Vagina (tissue), 2 donors: Measurements from ENCODE around the gene CEP250. TPM values are rescaled to one million over a fixed set of nuclear protein-coding genes. Genes with fewer than 3 reads are reported as not detected.
"Not testable (repeated sequence)": the region's sequence is repeated elsewhere in the genome, so short reads cannot be mapped to it uniquely, and the experiment has no call there.

ENCODE experiments used
- DNase-seq, 2 donors: peaks; one replicate each; pipeline ENCODE4 v3.0.0-alpha.2; 2017; ENCODE audit errors: extremely low spot score in 2 of 2
- H3K27ac ChIP-seq: fragments of 200-600 bp; sonication (generic); one replicate; pipeline ENCODE4 v1.5.1; 2019
- H3K27me3 ChIP-seq: fragments of 200-600 bp; sonication (generic); one replicate; pipeline ENCODE4 v1.5.1; 2019
- H3K36me3 ChIP-seq, 2 donors: fragments of 200-600 bp; sonication (generic); one replicate each; pipeline ENCODE4 v1.5.1; 2017 to 2019
- H3K4me1 ChIP-seq: fragments of 200-600 bp; sonication (generic); one replicate; pipeline ENCODE4 v1.5.1; 2019
- H3K4me3 ChIP-seq, 2 donors: fragments of 200-600 bp; sonication (generic); 1 replicate in 1 of 2; 2 replicates in 1 of 2; pipeline ENCODE4 v1.5.1; 2016 to 2019
- H3K9me3 ChIP-seq: fragments of 200-600 bp; sonication (generic); one replicate; pipeline ENCODE4 v1.5.1; 2019
- CTCF ChIP-seq, 3 experiments: fragments of 450-650 bp in 2 of 3; fragments of 200-600 bp in 1 of 3; sonication (generic) in 1 of 3; IDR thresholded peaks; one replicate each; pipeline ENCODE4 v1.5.1; 2017 to 2019; ENCODE audit warnings: antibody characterized with exemption in 3 of 3, mild to moderate bottlenecking in 2 of 3, moderate library complexity in 2 of 3
- POLR2A ChIP-seq, 2 donors: fragments of 450-650 bp; IDR thresholded peaks; one replicate each; pipeline ENCODE4 v1.6.1; 2017; ENCODE audit warnings: antibody characterized with exemption in 2 of 2, mild to moderate bottlenecking in 2 of 2, moderate library complexity in 2 of 2
- POLR2AphosphoS5 ChIP-seq, 2 donors: sonication (generic); formaldehyde crosslinking; IDR thresholded peaks; one replicate each; pipeline ENCODE4 v1.9.0; 2017; ENCODE audit warnings: antibody characterized with exemption in 2 of 2, mild to moderate bottlenecking in 2 of 2, low read depth in 1 of 2; ENCODE audit not compliant: insufficient read depth in 1 of 2
- intact Hi-C: fragments of 100-400 bp; cut with DNase I; formaldehyde crosslinking; loops from one replicate; pipeline ENCODE4 v1.15.1; 2023
- total RNA-seq: library from RNA; depleted of rRNA; stranded (reverse); fragments of >200 nt; gene quantifications from one replicate; pipeline ENCODE4 v1.2.3, GENCODE V29; 2016

CEP250 gene
- total RNA-seq, 1 donor from 2014 or later, result 10.1 TPM

GRCh38 chr20:35451295-35451694 lies 4.1 kb upstream of the CEP250 start:
- no peak for DNase-seq
- Histone ChIP-seq H3K4me1 (peaks cover 25% of the 10 kb centered on the region), H3K27ac (no peak overlapping the region)

GRCh38 chr20:35453647-35454046 lies 1.8 kb upstream of the CEP250 start:
- TF ChIP-seq CTCF (IDR thresholded peaks at IDR 0.05) (no peak), POLR2AphosphoS5 (IDR thresholded peaks at IDR 0.05; ENCODE audit: insufficient read depth in 1 of 2, low read depth in 1 of 2) (no peak), POLR2A (IDR thresholded peaks at IDR 0.05) (no peak)
- no peak overlapping the region for H3K27ac ChIP-seq
- no peaks in the 10 kb centered on the region for H3K27me3 ChIP-seq
- peaks cover 25% of the 10 kb centered on the region for H3K4me1 ChIP-seq
- H3K4me3 ChIP-seq, result peak overlapping the region in 1 of 2 donors; percentile 89
- intact Hi-C loops, result no loop called here
- no peaks in the 10 kb centered on the region for H3K36me3 ChIP-seq
- no peaks in the 10 kb centered on the region for H3K9me3 ChIP-seq
- DNase-seq, result no peak

More at GRCh38 chr20:35451295-35451694, 4.1 kb upstream of the CEP250 start:
- Histone ChIP-seq H3K27me3 (no peaks in the 10 kb centered on the region), H3K36me3 (no peaks in the 10 kb centered on the region), H3K9me3 (no peaks in the 10 kb centered on the region), H3K4me3 (no peak overlapping the region)
- TF ChIP-seq CTCF (IDR thresholded peaks at IDR 0.05), result no peak
- TF ChIP-seq POLR2A (IDR thresholded peaks at IDR 0.05), result no peak
- TF ChIP-seq POLR2AphosphoS5 (IDR thresholded peaks at IDR 0.05; ENCODE audit: insufficient read depth in 1 of 2, low read depth in 1 of 2), result peak in 1 of 2 donors; percentile 78
- intact Hi-C loops, result no loop called here

- DNase-seq, H3K36me3 ChIP-seq, H3K4me3 ChIP-seq, H3K27me3 ChIP-seq, intact Hi-C loops, H3K9me3 ChIP-seq, H3K27ac ChIP-seq: not testable (repeated sequence)
- H3K4me1 ChIP-seq, result peaks cover 23% of the 10 kb centered on the region
Observed at GRCh38 chr20:35456700-35457099, 1.3 kb downstream of the CEP250 start.

GRCh38 chr20:35457539-35457938 lies 2.1 kb downstream of the CEP250 start:
- H3K4me3 ChIP-seq, result not testable (repeated sequence)
- peaks cover 19% of the 10 kb centered on the region for H3K4me1 ChIP-seq

GRCh38 chr20:35458388-35458787 lies 3.0 kb downstream of the CEP250 start:
- peaks cover 0 to 15% of the 10 kb centered on the region in 2 donors for H3K36me3 ChIP-seq
- no peak overlapping the region for H3K27ac ChIP-seq
- intact Hi-C loops, result no loop called here
- no peak for DNase-seq
- TF ChIP-seq POLR2AphosphoS5 (IDR thresholded peaks at IDR 0.05; ENCODE audit: insufficient read depth in 1 of 2, low read depth in 1 of 2), result no peak
- TF ChIP-seq CTCF (IDR thresholded peaks at IDR 0.05), result no peak
- TF ChIP-seq POLR2A (IDR thresholded peaks at IDR 0.05), result no peak
- peaks cover 19% of the 10 kb centered on the region for H3K4me1 ChIP-seq
- H3K27me3 ChIP-seq, result no peaks in the 10 kb centered on the region
- no peaks in the 10 kb centered on the region for H3K9me3 ChIP-seq
- no peak overlapping the region for H3K4me3 ChIP-seq

More at GRCh38 chr20:35457539-35457938, 2.1 kb downstream of the CEP250 start:
- H3K27ac ChIP-seq, DNase-seq, H3K27me3 ChIP-seq, H3K9me3 ChIP-seq, intact Hi-C loops: not testable (repeated sequence)
- peaks cover 0 to 15% of the 10 kb centered on the region in 2 donors for H3K36me3 ChIP-seq

- Histone ChIP-seq H3K9me3 (no peaks in the 10 kb centered on the region), H3K36me3 (peaks cover 0 to 28% of the 10 kb centered on the region in 2 donors), H3K4me1 (peaks cover 3% of the 10 kb centered on the region), H3K4me3 (no peak overlapping the region), H3K27me3 (no peaks in the 10 kb centered on the region), H3K27ac (no peak overlapping the region)
- no peak for DNase-seq
- TF ChIP-seq CTCF (IDR thresholded peaks at IDR 0.05) (no peak), POLR2AphosphoS5 (IDR thresholded peaks at IDR 0.05; ENCODE audit: insufficient read depth in 1 of 2, low read depth in 1 of 2) (no peak), POLR2A (IDR thresholded peaks at IDR 0.05) (no peak)
- intact Hi-C loops, result no loop called here
Observed at GRCh38 chr20:35461620-35462019, 6.2 kb downstream of the CEP250 start.
